Calu3 (cell line): ENCODE measurements around the gene RYR1. TPM values are rescaled to one million over a fixed set of nuclear protein-coding genes. Genes with fewer than 3 reads are reported as not detected.
"Not testable (repeated sequence)": the region's sequence is repeated elsewhere in the genome, so short reads cannot be mapped to it uniquely, and the experiment has no call there.

Experiments used
- BruUV-seq: library from RNA; stranded (reverse); fragments of 400-500 nt; replicated peaks from 2 replicates; lab custom pipeline; 2021; lab: Mats Ljungman, UMichigan
- CTCF ChIA-PET: fragments of 300-600 bp; sonication (Branson Sonifier 250); formaldehyde crosslinking; loops from one replicate; lab custom pipeline; 2022; ENCODE audit warnings: antibody characterized with exemption; lab: Charles Lee
- DNase-seq: peaks from one replicate; pipeline ENCODE4 v3.0.0; 2022
- H3K27ac Mint-ChIP-seq: one replicate; pipeline ENCODE4 v1.8.0; 2022; ENCODE audit warnings: mixed read lengths; ENCODE audit not compliant: unreplicated experiment
- H3K27me3 Mint-ChIP-seq: one replicate; pipeline ENCODE4 v1.8.0; 2022; ENCODE audit warnings: mixed read lengths; ENCODE audit not compliant: unreplicated experiment
- H3K36me3 Mint-ChIP-seq: one replicate; pipeline ENCODE4 v1.8.0; 2022; ENCODE audit warnings: mild to moderate bottlenecking, moderate library complexity, mixed read lengths; ENCODE audit not compliant: insufficient read depth, unreplicated experiment
- H3K4me1 Mint-ChIP-seq: one replicate; pipeline ENCODE4 v1.8.0; 2022; ENCODE audit warnings: mild to moderate bottlenecking, low read depth, mixed read lengths; ENCODE audit not compliant: unreplicated experiment
- H3K4me3 Mint-ChIP-seq: one replicate; pipeline ENCODE4 v1.8.0; 2022; ENCODE audit warnings: mild to moderate bottlenecking, low read depth, moderate library complexity, mixed read lengths; ENCODE audit not compliant: unreplicated experiment
- H3K9me3 Mint-ChIP-seq: one replicate; pipeline ENCODE4 v1.8.0; 2022; ENCODE audit warnings: low read depth, mixed read lengths; ENCODE audit not compliant: unreplicated experiment
- CTCF ChIP-seq: fragments of 200-600 bp; IDR thresholded peaks from one replicate; pipeline ENCODE4 v1.8.0; 2022; ENCODE audit warnings: antibody characterized with exemption; ENCODE audit not compliant: unreplicated experiment
- intact Hi-C: fragments of 100-400 bp; cut with micrococcal nuclease; formaldehyde crosslinking; loops from one replicate; pipeline ENCODE4 v1.10.0; 2022; ENCODE audit not compliant: unreplicated experiment
- total RNA-seq: library from RNA; stranded (reverse); gene quantifications from 2 replicates; pipeline ENCODE4 v1.2.3, GENCODE V29; 2022

Gene RYR1
- total RNA-seq, 1 experiment from 2014 or later, result 1.4 TPM

GRCh38 chr19:38619361-38620174 lies 186.1 kb downstream of the RYR1 start:
- CTCF ChIA-PET, result interaction anchor here (0.6 to 2.4 kb wide), 6 partner anchors 10 to 217 kb away, joined by 3 to 11 read pairs (median 4); partner anchors contain the start of gene FAM98C
- intact Hi-C loops, result no loop called here
- Mint-ChIP-seq H3K27me3 (peaks cover 10% of the 10 kb centered on the region), H3K4me3 (peak overlapping the region; percentile 98), H3K36me3 (peaks cover 56% of the 10 kb centered on the region), H3K9me3 (no peaks in the 10 kb centered on the region), H3K4me1 (peaks cover 13% of the 10 kb centered on the region), H3K27ac (peak overlapping the region; percentile 98)
- DNase-seq, result no peak
- no peak for TF ChIP-seq CTCF
- BruUV-seq, result TSS peak; percentile 53

- BruUV-seq, result no TSS peak
- Mint-ChIP-seq H3K4me1 (peaks cover 15% of the 10 kb centered on the region), H3K27ac (no peak overlapping the region), H3K4me3 (no peak overlapping the region), H3K36me3 (peaks cover 81% of the 10 kb centered on the region), H3K27me3 (no peaks in the 10 kb centered on the region), H3K9me3 (no peaks in the 10 kb centered on the region)
- TF ChIP-seq CTCF, result no peak
- DNase-seq, result no peak
- intact Hi-C loops, result no loop called here
- CTCF ChIA-PET, result no interaction called here
Measured at GRCh38 chr19:38624822-38625221, 191.3 kb downstream of the RYR1 start.

- CTCF ChIA-PET, result no interaction called here
- Mint-ChIP-seq H3K9me3 (no peaks in the 10 kb centered on the region), H3K36me3 (peaks cover 83% of the 10 kb centered on the region), H3K27ac (no peak overlapping the region), H3K27me3 (no peaks in the 10 kb centered on the region), H3K4me1 (peaks cover 17% of the 10 kb centered on the region), H3K4me3 (no peak overlapping the region)
- intact Hi-C loops, result no loop called here
- BruUV-seq, result no TSS peak
- DNase-seq, result no peak
- no peak for TF ChIP-seq CTCF
Measured at GRCh38 chr19:38626401-38626800, 192.9 kb downstream of the RYR1 start.

- Mint-ChIP-seq H3K9me3 (no peaks in the 10 kb centered on the region), H3K27ac (no peak overlapping the region), H3K4me3 (no peak overlapping the region), H3K4me1 (peaks cover 35% of the 10 kb centered on the region), H3K36me3 (peaks cover 79% of the 10 kb centered on the region), H3K27me3 (no peaks in the 10 kb centered on the region)
- intact Hi-C loops, result no loop called here
- no TSS peak for BruUV-seq
- no peak for TF ChIP-seq CTCF
- DNase-seq, result no peak
- CTCF ChIA-PET, result interaction anchor here (0.7 kb wide), 1 partner anchor 29 kb away, joined by 3 read pairs; no protein-coding TSS in a partner anchor
Measured at GRCh38 chr19:38629568-38629967, 196.1 kb downstream of the RYR1 start.

GRCh38 chr19:38631301-38631700 lies 197.8 kb downstream of the RYR1 start:
- intact Hi-C loops, CTCF ChIA-PET, DNase-seq, H3K27me3 Mint-ChIP-seq, H3K9me3 Mint-ChIP-seq, BruUV-seq: not testable (repeated sequence)
- H3K36me3 Mint-ChIP-seq, result peaks cover 86% of the 10 kb centered on the region
- peak overlapping the region; percentile 27 for H3K4me3 Mint-ChIP-seq
- peak overlapping the region; percentile 86 for H3K27ac Mint-ChIP-seq
- peaks cover 48% of the 10 kb centered on the region for H3K4me1 Mint-ChIP-seq

- intact Hi-C loops, BruUV-seq, H3K27me3 Mint-ChIP-seq, CTCF ChIA-PET, H3K9me3 Mint-ChIP-seq: not testable (repeated sequence)
- Mint-ChIP-seq H3K4me3 (peak overlapping the region; percentile 27), H3K36me3 (peaks cover 87% of the 10 kb centered on the region), H3K27ac (peak overlapping the region; percentile 86), H3K4me1 (peaks cover 54% of the 10 kb centered on the region)
- DNase-seq, result peak; percentile 66
Measured at GRCh38 chr19:38631811-38632475, 198.5 kb downstream of the RYR1 start.
